ENCODE results near the gene GCKR. TPM values are rescaled to one million over a fixed set of nuclear protein-coding genes. Genes with fewer than 3 reads are reported as not detected.

GCKR gene
- polyA plus RNA-seq (2014; cell fraction: cytosol; rRNA removed): not detected in 2 replicates
- not detected in 2 replicates for polyA plus RNA-seq (2014; cell fraction: nucleus; rRNA removed)

GRCh38 chr2:27496357-27497287 lies at the start of gene GCKR:
Gene GCKR (plus strand): TSS chr2:27496839. CDS start chr2:27496905, 66 bp downstream.
- DNase-seq (ENCODE audit: low spot score): no peak

- no peak for DNase-seq (ENCODE audit: low spot score)
Measured at GRCh38 chr2:27448381-27448780, 48.3 kb upstream of the GCKR start.

GRCh38 chr2:27451095-27451494 lies 45.5 kb upstream of the GCKR start:
- no peak for DNase-seq (ENCODE audit: low spot score)

GRCh38 chr2:27453968-27454367 lies 42.7 kb upstream of the GCKR start:
- no peak for DNase-seq (ENCODE audit: low spot score)

- no peak for DNase-seq (ENCODE audit: low spot score)
Measured at GRCh38 chr2:27461118-27461517, 35.5 kb upstream of the GCKR start.

- DNase-seq (ENCODE audit: low spot score): no peak
Measured at GRCh38 chr2:27464443-27464842, 32.2 kb upstream of the GCKR start.

- DNase-seq (ENCODE audit: low spot score): no peak
Measured at GRCh38 chr2:27471961-27472360, 24.7 kb upstream of the GCKR start.

- no peak for DNase-seq (ENCODE audit: low spot score)
Measured at GRCh38 chr2:27485496-27485895, 11.1 kb upstream of the GCKR start.

- DNase-seq (ENCODE audit: low spot score): peak; percentile 29
Measured at GRCh38 chr2:27489118-27489497, 7.5 kb upstream of the GCKR start.

GRCh38 chr2:27489498-27490397 lies 6.9 kb upstream of the GCKR start, which contains the start of gene IFT172:
Gene IFT172 (minus strand): TSS chr2:27489743. CDS start chr2:27489653, 90 bp downstream.
- peak; percentile 99 for DNase-seq (ENCODE audit: low spot score)

- no peak for DNase-seq (ENCODE audit: low spot score)
Measured at GRCh38 chr2:27492557-27492956, 4.1 kb upstream of the GCKR start.

- no peak for DNase-seq (ENCODE audit: low spot score)
Measured at GRCh38 chr2:27493948-27494283, 2.7 kb upstream of the GCKR start.

GRCh38 chr2:27494284-27494943 lies 2.2 kb upstream of the GCKR start:
- no peak for DNase-seq (ENCODE audit: low spot score)

GRCh38 chr2:27494944-27495554 lies 1.6 kb upstream of the GCKR start, which contains the start of gene FNDC4:
Gene FNDC4 (minus strand): TSS chr2:27495200. CDS start chr2:27494679, 521 bp downstream.
- DNase-seq (ENCODE audit: low spot score): no peak

- DNase-seq (ENCODE audit: low spot score): no peak
Measured at GRCh38 chr2:27495840-27496356, 741 bp upstream of the GCKR start.

GRCh38 chr2:27497288-27497627 lies 619 bp downstream of the GCKR start:
- DNase-seq (ENCODE audit: low spot score): no peak

GRCh38 chr2:27498975-27499374 lies 2.3 kb downstream of the GCKR start:
- no peak for DNase-seq (ENCODE audit: low spot score)

- DNase-seq (ENCODE audit: low spot score): no peak
Measured at GRCh38 chr2:27501042-27501441, 4.4 kb downstream of the GCKR start.

- no peak for DNase-seq (ENCODE audit: low spot score)
Measured at GRCh38 chr2:27502142-27502541, 5.5 kb downstream of the GCKR start.

- no peak for DNase-seq (ENCODE audit: low spot score)
Measured at GRCh38 chr2:27506587-27506986, 9.9 kb downstream of the GCKR start.

- DNase-seq (ENCODE audit: low spot score): no peak
Measured at GRCh38 chr2:27507293-27507692, 10.7 kb downstream of the GCKR start.
